CD8-positive, alpha-beta memory T cell (primary cell): Measurements from ENCODE around the gene IFT81. TPM values are rescaled to one million over a fixed set of nuclear protein-coding genes. Genes with fewer than 3 reads are reported as not detected.

ENCODE experiments used
- CTCF ChIA-PET: fragments of 350-600 bp; sonication (Branson Sonifier 250); formaldehyde crosslinking; loops from one replicate; lab custom pipeline; 2021; ENCODE audit warnings: antibody characterized with exemption; lab: Charles Lee
- POLR2A ChIA-PET: fragments of 350-600 bp; sonication (Branson Sonifier 250); formaldehyde crosslinking; loops from one replicate; lab custom pipeline; 2021; ENCODE audit warnings: antibody characterized with exemption; lab: Charles Lee
- DNase-seq, 5 donors: peaks; one replicate each; pipeline versions ENCODE4 v3.0.0 to v3.0.0-alpha.2; 2020 to 2022; ENCODE audit warnings: mixed read lengths in 1 of 5
- H3K27ac ChIP-seq: one replicate; pipeline ENCODE4 v1.7.0; 2013; ENCODE audit warnings: low read depth, mild to moderate bottlenecking, low read length, moderate library complexity
- H3K27me3 ChIP-seq: 2 replicates; pipeline ENCODE4 v1.7.0; 2013; ENCODE audit warnings: low read length, mild to moderate bottlenecking; ENCODE audit not compliant: insufficient read depth, poor library complexity, severe bottlenecking
- H3K36me3 ChIP-seq: 2 replicates; pipeline ENCODE4 v1.7.0; 2013; ENCODE audit warnings: mild to moderate bottlenecking, low read length, moderate library complexity; ENCODE audit not compliant: insufficient read depth
- H3K4me1 ChIP-seq: 2 replicates; pipeline ENCODE4 v1.7.0; 2013; ENCODE audit warnings: mild to moderate bottlenecking, low read length, moderate library complexity; ENCODE audit not compliant: insufficient read depth
- H3K4me3 ChIP-seq: 2 replicates; pipeline ENCODE4 v1.7.0; 2013; ENCODE audit warnings: mild to moderate bottlenecking, low read length
- H3K9me3 ChIP-seq: 2 replicates; pipeline ENCODE4 v1.7.0; 2013; ENCODE audit warnings: mild to moderate bottlenecking, low read length
- H3K27ac Mint-ChIP-seq, 8 donors: one replicate each; pipeline ENCODE4 v1.8.0; 2020 to 2021; ENCODE audit warnings: mixed read lengths in 8 of 8, mild to moderate bottlenecking in 6 of 8, inconsistent platforms in 3 of 8, moderate library complexity in 3 of 8
- H3K27me3 Mint-ChIP-seq, 2 donors: one replicate each; pipeline ENCODE4 v1.8.0; 2020 to 2021; ENCODE audit warnings: mixed read lengths in 2 of 2, mild to moderate bottlenecking in 1 of 2, moderate library complexity in 1 of 2
- H3K36me3 Mint-ChIP-seq, 3 donors: one replicate each; pipeline ENCODE4 v1.8.0; 2020 to 2021; ENCODE audit warnings: mixed read lengths in 3 of 3, inconsistent platforms in 1 of 3, mild to moderate bottlenecking in 1 of 3
- H3K4me1 Mint-ChIP-seq, 3 donors: one replicate each; pipeline ENCODE4 v1.8.0; 2020 to 2021; ENCODE audit warnings: mixed read lengths in 3 of 3, inconsistent platforms in 1 of 3, mild to moderate bottlenecking in 1 of 3
- H3K4me3 Mint-ChIP-seq, 7 donors: one replicate each; pipeline ENCODE4 v1.8.0; 2020 to 2021; ENCODE audit warnings: mixed read lengths in 7 of 7, mild to moderate bottlenecking in 6 of 7, moderate library complexity in 4 of 7, inconsistent platforms in 2 of 7
- H3K9me3 Mint-ChIP-seq, 5 donors: one replicate each; pipeline ENCODE4 v1.8.0; 2020 to 2022; ENCODE audit warnings: mixed read lengths in 5 of 5, mild to moderate bottlenecking in 3 of 5, moderate library complexity in 2 of 5, inconsistent platforms in 1 of 5
- polyA plus RNA-seq: library from polyadenylated mRNA; unstranded; fragments of 300-500 nt; fragmentation: Illumina TruSeq; gene quantifications from one replicate; pipeline ENCODE4 v1.2.3, GENCODE V29; 2021
- total RNA-seq, 2 experiments: library from RNA; stranded (reverse); gene quantifications; one replicate each; pipeline ENCODE4 v1.2.3, GENCODE V29; 2021

The IFT81 gene
- total and polyA plus RNA-seq, 3 experiments from 2014 or later, result 0.35 to 4.5 (median 3.7) TPM

DNA sequence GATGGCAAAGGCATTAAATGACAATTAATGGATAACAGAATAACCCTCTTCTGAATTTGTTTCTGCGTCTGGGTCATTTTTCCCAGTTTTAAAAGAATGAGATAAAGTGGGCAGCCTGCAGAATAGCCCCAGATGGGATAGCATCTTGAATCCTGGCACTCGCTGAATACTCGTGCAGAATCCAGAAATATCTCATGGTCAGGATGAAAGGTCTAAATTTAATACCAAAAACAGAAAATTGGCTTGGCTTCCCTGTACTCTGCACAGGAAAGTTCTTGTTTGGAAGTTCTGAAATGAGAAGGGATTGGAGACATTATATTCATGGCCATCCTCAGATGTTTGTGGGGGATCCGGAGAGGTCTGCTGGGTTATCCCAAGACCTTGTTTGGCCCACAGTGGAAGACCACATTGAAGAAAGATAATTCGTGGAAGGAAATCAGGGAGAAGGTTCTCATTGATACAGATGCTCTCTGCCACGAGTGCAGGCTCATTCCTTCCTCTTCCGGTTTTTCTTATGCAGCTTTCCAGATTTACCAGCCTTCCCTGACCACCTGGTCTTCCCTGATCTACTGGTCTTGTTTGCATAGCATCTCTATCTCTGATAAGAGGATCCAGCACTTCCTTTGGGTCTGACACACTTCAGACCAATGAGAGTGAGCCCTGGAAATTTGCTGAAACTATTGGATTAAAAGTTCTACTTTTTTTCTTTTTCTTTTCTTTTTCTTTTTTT lies 6.0 kb upstream of the IFT81 start:
- no peak overlapping the region for H3K4me3 ChIP-seq
- no peaks in the 10 kb centered on the region for H3K4me1 ChIP-seq
- peaks cover 4 to 17% of the 10 kb centered on the region in 2 donors for H3K27me3 Mint-ChIP-seq
- CTCF ChIA-PET, result no interaction called here
- peaks cover 0 to 4% (median 0%) of the 10 kb centered on the region in 3 donors for H3K36me3 Mint-ChIP-seq
- POLR2A ChIA-PET, result no interaction called here
- no peaks in the 10 kb centered on the region for H3K9me3 Mint-ChIP-seq
- H3K9me3 ChIP-seq, result no peaks in the 10 kb centered on the region
- H3K27ac ChIP-seq, result no peak overlapping the region
- no peaks in the 10 kb centered on the region for H3K36me3 ChIP-seq
- H3K27ac Mint-ChIP-seq, result no peak overlapping the region
- H3K4me3 Mint-ChIP-seq, result no peak overlapping the region
- H3K27me3 ChIP-seq, result peaks cover 4% of the 10 kb centered on the region
- H3K4me1 Mint-ChIP-seq, result no peaks in the 10 kb centered on the region
- no peak for DNase-seq

DNA sequence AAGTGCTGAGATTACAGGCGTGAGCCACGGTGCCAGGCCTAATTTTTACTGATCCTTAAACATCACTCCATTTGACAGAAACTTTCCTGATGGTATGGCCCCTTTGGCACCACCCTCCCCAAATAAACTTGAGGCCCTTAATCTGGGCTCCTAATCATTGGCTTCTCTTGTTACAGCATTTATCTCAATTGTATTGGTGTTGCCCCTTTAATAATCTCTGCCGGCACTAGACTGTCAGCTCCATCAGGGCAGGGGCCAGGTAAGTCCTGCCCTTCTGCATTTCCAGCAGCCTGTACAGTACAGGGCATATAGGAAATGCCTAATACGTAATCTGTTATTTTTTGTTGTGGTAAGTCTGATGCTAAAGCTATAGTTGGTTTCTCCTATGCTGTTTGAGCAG lies 1.2 kb upstream of the IFT81 start:
- DNase-seq, result no peak
- H3K4me1 ChIP-seq, result peaks cover 6% of the 10 kb centered on the region
- no peak overlapping the region for H3K27ac ChIP-seq
- Mint-ChIP-seq H3K27me3 (peaks cover 5 to 7% of the 10 kb centered on the region in 2 donors), H3K4me3 (peak overlapping the region in 1 of 7 donors; percentile 90), H3K4me1 (peaks cover 6 to 9% (median 8%) of the 10 kb centered on the region in 3 donors), H3K9me3 (no peaks in the 10 kb centered on the region), H3K27ac (peak overlapping the region in 2 of 8 donors; percentile 71 to 86), H3K36me3 (peaks cover 0 to 3% (median 2%) of the 10 kb centered on the region in 3 donors)
- ChIA-PET POLR2A (interaction anchor here (1.1 kb wide), 1 partner anchor 158 kb away, joined by 4 read pairs; the partner anchor contains the start of gene ATP2A2), CTCF (interaction anchor here (1.0 kb wide), 1 partner anchor 10 kb away, joined by 3 read pairs; no protein-coding TSS in a partner anchor)
- H3K27me3 ChIP-seq, result peaks cover 4% of the 10 kb centered on the region
- no peaks in the 10 kb centered on the region for H3K9me3 ChIP-seq
- H3K36me3 ChIP-seq, result no peaks in the 10 kb centered on the region
- no peak overlapping the region for H3K4me3 ChIP-seq

GRCh38 chr12:110123919-110124268 lies 263 bp upstream of the IFT81 start:
- Mint-ChIP-seq H3K27ac (peak overlapping the region in 5 of 8 donors; percentile 26 to 89 (median 68)), H3K27me3 (peaks cover 5 to 7% of the 10 kb centered on the region in 2 donors), H3K4me1 (peaks cover 6 to 9% (median 8%) of the 10 kb centered on the region in 3 donors), H3K9me3 (no peaks in the 10 kb centered on the region), H3K36me3 (peaks cover 0 to 3% (median 2%) of the 10 kb centered on the region in 3 donors), H3K4me3 (peak overlapping the region; percentile 47 to 96 (median 91))
- Histone ChIP-seq H3K9me3 (no peaks in the 10 kb centered on the region), H3K27me3 (no peaks in the 10 kb centered on the region), H3K27ac (no peak overlapping the region), H3K4me3 (no peak overlapping the region), H3K4me1 (peaks cover 6% of the 10 kb centered on the region), H3K36me3 (no peaks in the 10 kb centered on the region)
- DNase-seq, result no peak
- POLR2A ChIA-PET, result interaction anchor here (0.5 to 1.1 kb wide), 3 partner anchors 86 to 309 kb away, joined by 3 to 4 read pairs (median 4); partner anchors contain the start of gene ATP2A2
- CTCF ChIA-PET, result interaction anchor here (0.8 to 1.4 kb wide), 2 partner anchors 307 to 326 kb away, joined by 3 to 5 read pairs; partner anchors contain the start of gene ARPC3

GRCh38 chr12:110126557-110126956 lies 2.4 kb downstream of the IFT81 start:
- Histone ChIP-seq H3K4me3 (no peak overlapping the region), H3K27me3 (no peaks in the 10 kb centered on the region), H3K4me1 (peaks cover 6% of the 10 kb centered on the region), H3K36me3 (no peaks in the 10 kb centered on the region), H3K9me3 (no peaks in the 10 kb centered on the region), H3K27ac (no peak overlapping the region)
- Mint-ChIP-seq H3K36me3 (peaks cover 0 to 3% (median 0%) of the 10 kb centered on the region in 3 donors), H3K4me3 (peak overlapping the region in 3 of 7 donors; percentile 22 to 44 (median 28)), H3K9me3 (no peaks in the 10 kb centered on the region), H3K27me3 (peaks cover 0 to 3% of the 10 kb centered on the region in 2 donors), H3K4me1 (peaks cover 6 to 9% (median 8%) of the 10 kb centered on the region in 3 donors), H3K27ac (peak overlapping the region in 4 of 8 donors; percentile 3 to 82 (median 55))
- DNase-seq, result no peak
- ChIA-PET POLR2A (no interaction called here), CTCF (no interaction called here)

- POLR2A ChIA-PET, result no interaction called here
- Mint-ChIP-seq H3K27ac (peak overlapping the region in 2 of 8 donors; percentile 30 to 35), H3K36me3 (peaks cover 0 to 2% (median 2%) of the 10 kb centered on the region in 3 donors)
Measured at GRCh38 chr12:110134691-110135411, 10.7 kb downstream of the IFT81 start.

GRCh38 chr12:110135806-110136205 lies 11.6 kb downstream of the IFT81 start:
- Histone ChIP-seq H3K4me1 (no peaks in the 10 kb centered on the region), H3K4me3 (no peak overlapping the region), H3K27me3 (no peaks in the 10 kb centered on the region), H3K36me3 (no peaks in the 10 kb centered on the region), H3K9me3 (no peaks in the 10 kb centered on the region), H3K27ac (no peak overlapping the region)
- no peak overlapping the region for H3K4me3 Mint-ChIP-seq
- ChIA-PET POLR2A (no interaction called here), CTCF (interaction anchor here (1.3 kb wide), 1 partner anchor 8 kb away, joined by 3 read pairs; no protein-coding TSS in a partner anchor)
- H3K9me3 Mint-ChIP-seq, result no peaks in the 10 kb centered on the region
- DNase-seq, result no peak
- peaks cover 0 to 2% (median 2%) of the 10 kb centered on the region in 3 donors for H3K36me3 Mint-ChIP-seq
- H3K27me3 Mint-ChIP-seq, result no peaks in the 10 kb centered on the region
- no peak overlapping the region for H3K27ac Mint-ChIP-seq
- no peaks in the 10 kb centered on the region for H3K4me1 Mint-ChIP-seq

More at GRCh38 chr12:110134691-110135411, 10.7 kb downstream of the IFT81 start:
- Mint-ChIP-seq H3K4me1 (no peaks in the 10 kb centered on the region), H3K27me3 (no peaks in the 10 kb centered on the region), H3K9me3 (no peaks in the 10 kb centered on the region), H3K4me3 (no peak overlapping the region)
- no peak overlapping the region for H3K27ac ChIP-seq
- CTCF ChIA-PET, result no interaction called here
- no peaks in the 10 kb centered on the region for H3K36me3 ChIP-seq
- DNase-seq, result no peak
- H3K9me3 ChIP-seq, result no peaks in the 10 kb centered on the region
- no peak overlapping the region for H3K4me3 ChIP-seq
- H3K4me1 ChIP-seq, result no peaks in the 10 kb centered on the region
- H3K27me3 ChIP-seq, result no peaks in the 10 kb centered on the region

DNA sequence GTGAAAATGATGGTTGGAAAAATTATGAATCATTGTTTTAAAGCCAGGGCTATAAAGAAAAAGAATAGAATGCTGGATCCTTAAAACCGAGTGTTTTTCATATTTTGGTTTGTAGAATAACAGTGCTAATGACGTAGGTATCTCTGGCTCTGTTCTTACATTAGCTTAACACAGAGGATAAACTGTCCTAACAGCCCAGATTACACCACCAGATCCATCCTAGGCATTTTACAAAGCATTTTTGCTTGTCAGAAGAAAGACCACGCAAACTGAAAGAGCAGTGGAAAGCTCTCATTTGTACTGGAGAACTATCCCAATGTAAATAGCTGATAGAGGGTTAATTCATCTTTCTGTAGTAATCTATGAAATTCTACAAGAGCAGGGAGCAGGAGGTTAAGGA lies 13.6 kb downstream of the IFT81 start:
- H3K9me3 Mint-ChIP-seq, result no peaks in the 10 kb centered on the region
- no peaks in the 10 kb centered on the region for H3K27me3 Mint-ChIP-seq
- no peaks in the 10 kb centered on the region for H3K4me1 Mint-ChIP-seq
- POLR2A ChIA-PET, result interaction anchor here (0.5 kb wide), 1 partner anchor 256 kb away, joined by 5 read pairs; no protein-coding TSS in a partner anchor
- no peak overlapping the region for H3K4me3 Mint-ChIP-seq
- no peak for DNase-seq
- Histone ChIP-seq H3K4me1 (no peaks in the 10 kb centered on the region), H3K27me3 (no peaks in the 10 kb centered on the region), H3K36me3 (no peaks in the 10 kb centered on the region), H3K4me3 (no peak overlapping the region), H3K9me3 (no peaks in the 10 kb centered on the region), H3K27ac (no peak overlapping the region)
- CTCF ChIA-PET, result no interaction called here
- peaks cover 0 to 2% (median 0%) of the 10 kb centered on the region in 3 donors for H3K36me3 Mint-ChIP-seq
- no peak overlapping the region for H3K27ac Mint-ChIP-seq
